Lung (tissue), 12 donors: ENCODE data around the gene CFAP99. TPM values are rescaled to one million over a fixed set of nuclear protein-coding genes. Genes with fewer than 3 reads are reported as not detected.

ENCODE experiments used
- ATAC-seq: fragments of 200-7000 bp; cut with Tn5 transposase; one replicate; pipeline ENCODE4 v1.9.1; 2020; ENCODE audit warnings: moderate number of reproducible peaks; ENCODE audit not compliant: insufficient read depth, low FRiP score
- DNase-seq, 3 donors: peaks; one replicate each; pipeline ENCODE4 v3.0.0-alpha.2; 2013 to 2017
- H3K27ac ChIP-seq, 2 donors: one replicate each; pipeline ENCODE4 v1.5.1; 2013; ENCODE audit warnings: mild to moderate bottlenecking in 2 of 2, moderate library complexity in 2 of 2, control low read depth in 1 of 2, inconsistent platforms in 1 of 2, low read depth in 1 of 2, low read length in 1 of 2
- H3K27me3 ChIP-seq, 3 donors: one replicate each; pipeline ENCODE4 v1.5.1; 2013; ENCODE audit warnings: low read length in 2 of 3; ENCODE audit not compliant: control insufficient read depth in 3 of 3, insufficient read depth in 3 of 3
- H3K36me3 ChIP-seq, 4 donors: one replicate each; pipeline ENCODE4 v1.5.1; 2013; ENCODE audit warnings: low read length in 4 of 4, mild to moderate bottlenecking in 1 of 4, moderate library complexity in 1 of 4; ENCODE audit not compliant: control insufficient read depth in 4 of 4, insufficient read depth in 4 of 4
- H3K4me1 ChIP-seq, 5 donors: one replicate each; pipeline ENCODE4 v1.5.1; 2013; ENCODE audit warnings: low read length in 5 of 5, mild to moderate bottlenecking in 2 of 5, moderate library complexity in 1 of 5; ENCODE audit not compliant: control insufficient read depth in 5 of 5, insufficient read depth in 5 of 5
- H3K4me3 ChIP-seq: one replicate; pipeline ENCODE4 v1.5.1; 2013; ENCODE audit warnings: mild to moderate bottlenecking, control low read depth, moderate library complexity
- H3K9ac ChIP-seq, 2 donors: one replicate each; pipeline ENCODE4 v1.5.1; 2013; ENCODE audit warnings: low read length in 2 of 2, control low read depth in 1 of 2; ENCODE audit not compliant: insufficient read depth in 1 of 2
- H3K9me3 ChIP-seq, 4 donors: one replicate each; pipeline ENCODE4 v1.5.1; 2013; ENCODE audit warnings: low read length in 3 of 4, mild to moderate bottlenecking in 1 of 4, moderate library complexity in 1 of 4; ENCODE audit not compliant: control insufficient read depth in 4 of 4, insufficient read depth in 3 of 4
- CTCF ChIP-seq: IDR thresholded peaks from 2 replicates; pipeline ENCODE4 v1.5.1; 2012; ENCODE audit warnings: mild to moderate bottlenecking; ENCODE audit errors: control extremely low read depth, extremely low read depth
- WGBS, 2 donors: extraction: QIAGEN DNeasy Blood & Tissue Kit; methylation state at CpG; one replicate each; pipeline ENCODE4 v1.1.7; 2013; 5-methylcytosine and 5-hydroxymethylcytosine counted together
- polyA plus RNA-seq, 2 donors: library from polyadenylated mRNA; stranded (reverse); fragments of 200-250 nt; gene quantifications; one replicate each; pipeline ENCODE4 v1.2.1, GENCODE V29; 2013
- total RNA-seq, 2 donors: library from RNA; depleted of rRNA in 1 of 2; stranded (reverse); fragments of >200 nt in 1 of 2; gene quantifications; one replicate each; pipeline ENCODE4 v1.2.1, GENCODE V29; 2014 to 2021
- donor health status: control.
- donor health status: control.
- donor health status: Bipolar disorder and iron deficiency.
- donor health status: healthy.
- donor health status: DM: yes; HTN: yes; CAD: no.

The CFAP99 gene
- total and polyA plus RNA-seq, 4 donors = 2.1 to 12.1 (median 2.3) TPM

GRCh38 chr4:2399216-2399615 lies 19.5 kb upstream of the CFAP99 start:
- ATAC-seq (no peak), DNase-seq (no peak)
- H3K4me3 ChIP-seq = no peak overlapping the region
- no peak for TF ChIP-seq CTCF
- H3K9ac ChIP-seq = no peak overlapping the region
- no peak overlapping the region for H3K27ac ChIP-seq
- no peaks in the 10 kb centered on the region for H3K36me3 ChIP-seq
- H3K27me3 ChIP-seq = peaks cover 0 to 32% (median 4%) of the 10 kb centered on the region in 3 donors
- H3K4me1 ChIP-seq = peaks cover 0 to 17% (median 7%) of the 10 kb centered on the region in 5 donors
- 90 to 91% methylated on average over 10 of the region's 10 CpGs for WGBS, 2 donors
- H3K9me3 ChIP-seq = no peaks in the 10 kb centered on the region

- WGBS, 2 donors = 80 to 81% methylated on average over 28 of the region's 28 CpGs
- H3K27me3 ChIP-seq = peaks cover 0 to 28% (median 4%) of the 10 kb centered on the region in 3 donors
- H3K9ac ChIP-seq = no peak overlapping the region
- DNase-seq = no peak
- no peak for ATAC-seq
- H3K36me3 ChIP-seq = no peaks in the 10 kb centered on the region
- TF ChIP-seq CTCF = no peak
- H3K27ac ChIP-seq = no peak overlapping the region
- H3K4me3 ChIP-seq = no peak overlapping the region
- H3K9me3 ChIP-seq = no peaks in the 10 kb centered on the region
- H3K4me1 ChIP-seq = peaks cover 0 to 17% (median 7%) of the 10 kb centered on the region in 5 donors
Observed at GRCh38 chr4:2399631-2400190, 19.0 kb upstream of the CFAP99 start.

GRCh38 chr4:2400841-2401609 lies 17.7 kb upstream of the CFAP99 start:
- Histone ChIP-seq H3K27me3 (peaks cover 0 to 27% (median 4%) of the 10 kb centered on the region in 3 donors), H3K9ac (no peak overlapping the region), H3K4me1 (peaks cover 0 to 17% (median 7%) of the 10 kb centered on the region in 5 donors), H3K27ac (no peak overlapping the region), H3K4me3 (no peak overlapping the region), H3K9me3 (no peaks in the 10 kb centered on the region), H3K36me3 (no peaks in the 10 kb centered on the region)
- ATAC-seq = no peak
- DNase-seq = no peak
- WGBS, 2 donors = 77 to 78% methylated on average over 14 to 15 of the region's 15 CpGs
- no peak for TF ChIP-seq CTCF
